ENCODE data around the gene GCHFR. TPM values are rescaled to one million over a fixed set of nuclear protein-coding genes. Genes with fewer than 3 reads are reported as not detected.

GCHFR gene
- total and polyA plus RNA-seq, 2 of the 4 experiments (the other 2 are of a cell fraction) = 2.3 to 6.5 TPM

GRCh38 chr15:40751745-40752144 lies 12.1 kb upstream of the GCHFR start:
- no peak overlapping the region for H2BK5ac ChIP-seq (ENCODE audit: low read depth, low read length, poor library complexity, severe bottlenecking)
- H3K9ac ChIP-seq (ENCODE audit: low read depth, low read length) = no peak overlapping the region
- no peak overlapping the region for H2BK120ac ChIP-seq (ENCODE audit: low read depth, low read length)
- no peaks in the 10 kb centered on the region for H4K20me1 ChIP-seq (ENCODE audit: insufficient read depth, low read length)
- no peak overlapping the region for H2AFZ ChIP-seq (replicated peaks; ENCODE audit: low read length, poor library complexity)
- no peak overlapping the region for H3K4me3 ChIP-seq (ENCODE audit: insufficient read depth, low read depth, low read length)
- no peaks in the 10 kb centered on the region for H3K9me3 ChIP-seq (ENCODE audit: control insufficient read depth, insufficient read depth, low read length)
- dilution Hi-C loops (cut with HindIII; ENCODE audit: low sequenced_read_pairs, unreplicated experiment) = no loop called here
- peaks cover 25% of the 10 kb centered on the region for H3K36me3 ChIP-seq (ENCODE audit: control insufficient read depth, insufficient read depth, low read length)
- intact Hi-C loops (cut with micrococcal nuclease) = no loop called here
- no peak overlapping the region for H4K8ac ChIP-seq (ENCODE audit: low read depth in 2 of 2, low read length in 2 of 2)
- H3K4ac ChIP-seq (ENCODE audit: low read depth, low read length) = no peak overlapping the region
- no peak overlapping the region for H2BK15ac ChIP-seq (ENCODE audit: low read depth, low read length)
- peaks cover 1% of the 10 kb centered on the region; the same call in 1 of the 2 replicates for H3K4me1 ChIP-seq (ENCODE audit: control insufficient read depth, insufficient read depth, low read length)
- TF ChIP-seq CTCF (conservative IDR thresholded peaks at IDR 0.05; ENCODE audit: low read depth, low read length) (no peak), RCOR1 (IDR thresholded peaks at IDR 0.05; ENCODE audit: insufficient replicate concordance, low read length) (no peak), MAZ (IDR thresholded peaks at IDR 0.05; ENCODE audit: borderline replicate concordance, low read depth, low read length) (no peak), CEBPB (IDR thresholded peaks at IDR 0.05; ENCODE audit: low read depth, low read length) (no peak), POLR2A (IDR thresholded peaks at IDR 0.05; ENCODE audit: low read depth, low read length) (no peak), BHLHE40 (IDR thresholded peaks at IDR 0.05; ENCODE audit: low read depth, low read length) (no peak), MAFK (IDR thresholded peaks at IDR 0.05; ENCODE audit: low read depth, low read length) (no peak), ELK1 (IDR thresholded peaks at IDR 0.05; ENCODE audit: borderline replicate concordance, low read depth, low read length) (no peak), RFX5 (IDR thresholded peaks at IDR 0.05; ENCODE audit: low read depth, low read length) (no peak), FOS (IDR thresholded peaks at IDR 0.05; ENCODE audit: low read depth, low read length) (no peak), SMC3 (IDR thresholded peaks at IDR 0.05; ENCODE audit: low read depth, low read length) (no peak), RAD21 (IDR thresholded peaks at IDR 0.05; ENCODE audit: low read length) (no peak), CHD1 (IDR thresholded peaks at IDR 0.05; ENCODE audit: low read depth, low read length) (no peak), MXI1 (IDR thresholded peaks at IDR 0.05; ENCODE audit: borderline replicate concordance, low read depth, low read length) (no peak), NFE2L2 (IDR thresholded peaks at IDR 0.05; ENCODE audit: low read depth, low read length) (no peak), USF2 (IDR thresholded peaks at IDR 0.05; ENCODE audit: low read depth, low read length) (no peak)
- no peak overlapping the region for H2AK5ac ChIP-seq (ENCODE audit: low read depth, low read length)
- H2BK20ac ChIP-seq (ENCODE audit: low read depth, low read length) = no peak overlapping the region
- ChIA-PET POLR2A (ENCODE audit: unreplicated experiment) (no interaction called here), CTCF (no interaction called here)
- H4K5ac ChIP-seq (ENCODE audit: low read depth, low read length) = no peak overlapping the region
- 100% methylated on average over 1 of the region's 12 CpGs; no CpG with 5 or more reads in 1 of the 2 experiments for WGBS, 2 experiments (ENCODE audit: extremely low coverage in 2 of 2, insufficient read length in 1 of 2)
- DNase-seq = no peak
- peaks cover 6 to 41% of the 10 kb centered on the region in 2 experiments; a peak in 3 of 4 replicates for H3K79me1 ChIP-seq (ENCODE audit: low read depth in 1 of 2, low read length in 2 of 2)
- H3K9me1 ChIP-seq (ENCODE audit: insufficient read depth, low read length) = no peaks in the 10 kb centered on the region
- no peak overlapping the region for H3K18ac ChIP-seq (ENCODE audit: low read depth, low read length)
- H2AK9ac ChIP-seq (replicated peaks; ENCODE audit: low read depth, low read length, poor library complexity) = no peak overlapping the region
- no peak overlapping the region for H4K91ac ChIP-seq (ENCODE audit: insufficient read depth, low read depth, low read length)
- no peak overlapping the region for H3K23ac ChIP-seq (ENCODE audit: low read depth, low read length)
- in situ Hi-C loops (cut with MboI; ENCODE audit: low sequenced_read_pairs) = no loop called here
- BruUV-seq (replicated peaks) = no TSS peak
- no peak overlapping the region for H3K27ac ChIP-seq (ENCODE audit: insufficient read depth, low read length)
- H3K4me2 ChIP-seq (ENCODE audit: low read depth, low read length) = no peak overlapping the region
- H3K14ac ChIP-seq (replicated peaks; ENCODE audit: low read depth, low read length) = no peak overlapping the region
- ATAC-seq (ENCODE audit: low read depth) = no peak
- no peaks in the 10 kb centered on the region for H3K27me3 ChIP-seq (ENCODE audit: control insufficient read depth, insufficient read depth, low read length)
- no peak overlapping the region for H3K56ac ChIP-seq (ENCODE audit: extremely low read depth, insufficient read depth, low read length)

Data from IMR-90 (cell line).